Stimulated activated naive CD8-positive, alpha-beta T cell treated with anti-CD3 and anti-CD28 coated beads, Interleukin-15, Interleukin-2, amounts not matched to agents 100 ng/mL and 50 ng/mL, for 24 hours (primary cell): ENCODE measurements around the gene PRSS1.
"Not testable (repeated sequence)": the region's sequence is repeated elsewhere in the genome, so short reads cannot be mapped to it uniquely, and the experiment has no call there.

Experiments used
- H3K27ac Mint-ChIP-seq: one replicate; pipeline ENCODE4 v1.8.0; 2021; ENCODE audit warnings: mild to moderate bottlenecking, mixed read lengths
- H3K27me3 Mint-ChIP-seq: one replicate; pipeline ENCODE4 v1.8.0; 2021; ENCODE audit warnings: mixed read lengths
- H3K36me3 Mint-ChIP-seq: one replicate; pipeline ENCODE4 v1.8.0; 2021; ENCODE audit warnings: low read depth, mixed read lengths
- H3K4me1 Mint-ChIP-seq: one replicate; pipeline ENCODE4 v1.8.0; 2021; ENCODE audit warnings: low read depth, mixed read lengths
- H3K4me3 Mint-ChIP-seq: one replicate; pipeline ENCODE4 v1.8.0; 2021; ENCODE audit warnings: mild to moderate bottlenecking, mixed read lengths
- H3K9me3 Mint-ChIP-seq: one replicate; pipeline ENCODE4 v1.8.0; 2021; ENCODE audit warnings: mixed read lengths

The PRSS1 gene

DNA sequence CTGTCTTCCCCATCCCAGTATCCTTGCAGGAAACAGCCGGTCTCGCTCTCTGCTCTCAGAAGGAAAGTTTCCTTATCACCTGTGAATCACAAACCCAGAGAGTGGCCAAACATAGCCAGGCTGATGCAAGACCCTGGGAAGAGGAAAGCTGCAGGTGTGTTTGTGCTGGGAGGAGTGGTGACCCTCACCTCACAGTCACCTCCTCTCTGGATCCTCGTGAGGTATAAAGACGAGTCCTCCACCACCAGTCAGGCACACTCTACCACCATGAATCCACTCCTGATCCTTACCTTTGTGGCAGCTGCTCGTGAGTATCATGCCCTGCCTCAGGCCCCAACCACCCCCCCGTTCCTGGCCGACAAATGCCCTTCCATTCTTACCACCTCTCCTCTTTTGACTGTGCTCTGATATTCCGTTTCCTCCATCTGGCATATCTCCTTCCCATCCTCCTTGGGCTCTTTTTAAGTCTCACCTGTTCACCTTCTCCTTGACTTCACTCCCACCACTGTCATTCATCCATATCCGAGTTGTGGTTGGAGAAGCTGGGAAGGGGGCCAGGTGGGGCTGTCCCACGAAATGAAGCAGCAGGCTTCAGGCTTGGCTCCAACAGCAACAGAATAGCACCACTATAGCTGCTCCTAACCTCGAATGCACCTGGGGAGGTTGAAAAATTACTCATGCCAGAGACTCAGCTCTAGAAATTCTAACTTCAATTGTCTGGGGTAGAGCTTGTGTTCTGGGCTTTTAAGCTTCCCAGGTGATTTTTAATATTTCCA, at the start of gene PRSS1:
Gene PRSS1, plus strand, starts transcription at position 255 of the 776 bp plus-strand sequence. Its CDS starts 13 bp downstream, at position 268.
- H3K9me3 Mint-ChIP-seq, result no peaks in the 10 kb centered on the region
- H3K27ac Mint-ChIP-seq, result peak within 1 kb of the TSS; percentile 52
- H3K4me3 Mint-ChIP-seq, result no peak within 1 kb of the TSS
- H3K27me3 Mint-ChIP-seq, result no peaks in the 10 kb centered on the region
- no peaks in the 10 kb centered on the region for H3K36me3 Mint-ChIP-seq
- no peaks in the 10 kb centered on the region for H3K4me1 Mint-ChIP-seq

DNA sequence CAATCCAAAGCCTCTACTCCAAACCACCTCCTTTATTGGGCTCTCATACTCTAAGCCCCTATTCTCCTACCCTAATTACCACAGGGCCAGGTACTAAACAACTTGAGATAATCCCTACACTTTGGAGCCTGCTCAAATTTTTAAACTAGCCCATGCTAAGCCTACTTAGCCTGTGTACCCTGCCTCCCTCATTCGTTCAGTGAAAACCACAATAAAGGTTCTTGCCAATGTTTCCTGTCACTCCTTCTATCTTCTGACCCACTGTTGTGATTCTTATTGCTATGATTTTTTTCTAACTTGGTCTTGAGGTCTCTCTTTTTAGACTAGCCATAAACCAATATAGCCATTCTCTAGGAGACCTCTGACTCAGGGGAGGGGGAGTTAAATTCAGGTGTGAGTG, 48.3 kb upstream of the PRSS1 start:
- peaks cover 42% of the 10 kb centered on the region for H3K4me1 Mint-ChIP-seq
- not testable (repeated sequence) for H3K9me3 Mint-ChIP-seq, H3K36me3 Mint-ChIP-seq, H3K27me3 Mint-ChIP-seq, H3K4me3 Mint-ChIP-seq
- H3K27ac Mint-ChIP-seq, result peak overlapping the region; percentile 30

DNA sequence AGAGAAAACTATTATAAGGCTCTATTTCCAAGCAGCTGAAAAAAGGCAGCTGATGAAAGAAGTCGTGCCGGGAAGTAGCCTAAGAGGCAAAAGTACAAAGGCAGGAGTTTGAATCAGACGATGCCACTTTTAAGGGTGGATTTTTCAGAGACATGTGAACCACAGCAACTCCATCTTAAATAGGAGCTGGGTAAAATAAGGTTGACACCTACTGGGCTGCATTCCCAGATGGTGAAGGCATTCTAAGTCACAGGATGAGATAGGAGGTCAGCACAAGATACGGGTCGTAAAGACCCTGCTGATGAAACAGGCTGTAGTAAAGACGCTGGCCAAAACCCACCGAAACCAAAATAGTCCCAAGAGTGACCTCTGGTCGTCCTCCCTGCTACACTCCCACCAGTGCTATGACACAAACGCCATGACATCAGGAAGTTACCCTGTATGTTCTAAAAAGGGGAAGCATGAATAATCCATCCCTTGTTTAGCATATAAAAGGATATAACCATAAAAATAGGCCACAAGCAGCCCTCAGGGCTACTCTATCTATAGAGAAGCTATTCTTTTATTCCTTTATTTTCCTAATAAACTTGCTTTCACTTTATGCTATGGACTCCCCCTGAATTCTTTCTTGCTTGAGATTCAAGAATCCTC, 45.5 kb upstream of the PRSS1 start:
- Mint-ChIP-seq H3K9me3 (no peaks in the 10 kb centered on the region), H3K27me3 (no peaks in the 10 kb centered on the region), H3K4me1 (peaks cover 27% of the 10 kb centered on the region), H3K36me3 (no peaks in the 10 kb centered on the region), H3K27ac (no peak overlapping the region), H3K4me3 (no peak overlapping the region)

DNA sequence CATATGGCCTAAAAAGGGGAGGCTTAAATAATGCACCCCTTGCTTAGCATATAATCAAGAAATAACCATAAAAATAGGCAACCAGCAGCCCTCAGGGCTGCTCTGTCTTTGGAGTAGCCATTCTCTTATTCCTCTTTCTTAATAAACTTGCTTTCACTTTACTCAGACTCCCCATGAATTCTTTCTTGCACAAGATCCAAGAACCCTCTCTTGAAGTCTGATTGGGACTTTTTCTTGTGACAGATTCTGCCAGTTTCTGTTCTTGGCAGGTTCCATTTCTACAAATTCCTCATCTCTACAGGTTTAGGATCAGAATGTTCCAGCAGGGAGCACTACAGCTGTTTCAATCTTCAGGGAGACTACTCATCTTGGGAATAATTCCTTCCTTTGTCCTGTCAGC, 40.5 kb upstream of the PRSS1 start:
- Mint-ChIP-seq H3K4me1 (peaks cover 44% of the 10 kb centered on the region), H3K27ac (peak overlapping the region; percentile 45), H3K4me3 (peak overlapping the region; percentile 15)
- not testable (repeated sequence) for H3K36me3 Mint-ChIP-seq, H3K27me3 Mint-ChIP-seq, H3K9me3 Mint-ChIP-seq

DNA sequence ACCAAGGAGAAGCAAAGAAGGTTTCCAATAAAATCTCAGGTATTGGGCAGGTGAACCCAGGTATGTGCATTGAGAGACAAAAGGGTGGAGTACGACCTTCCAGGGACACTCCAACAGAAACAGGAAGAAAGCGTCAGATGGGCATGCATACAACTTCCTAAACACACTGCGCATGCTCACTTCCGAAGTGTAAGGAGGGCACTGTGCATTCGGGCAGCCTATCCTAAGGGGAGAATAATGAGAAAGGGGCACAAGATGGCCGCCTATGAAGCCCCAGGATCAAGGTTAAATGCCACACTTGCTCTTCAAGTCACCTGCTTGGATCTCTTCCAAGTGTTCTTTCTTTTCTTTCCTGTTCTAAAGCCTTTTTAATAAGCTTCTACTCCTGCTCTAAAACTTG, 39.4 kb upstream of the PRSS1 start:
- H3K27me3 Mint-ChIP-seq, result no peaks in the 10 kb centered on the region
- peak overlapping the region; percentile 75 for H3K27ac Mint-ChIP-seq
- no peaks in the 10 kb centered on the region for H3K36me3 Mint-ChIP-seq
- H3K4me3 Mint-ChIP-seq, result peak overlapping the region; percentile 51
- H3K9me3 Mint-ChIP-seq, result no peaks in the 10 kb centered on the region
- peaks cover 54% of the 10 kb centered on the region for H3K4me1 Mint-ChIP-seq

DNA sequence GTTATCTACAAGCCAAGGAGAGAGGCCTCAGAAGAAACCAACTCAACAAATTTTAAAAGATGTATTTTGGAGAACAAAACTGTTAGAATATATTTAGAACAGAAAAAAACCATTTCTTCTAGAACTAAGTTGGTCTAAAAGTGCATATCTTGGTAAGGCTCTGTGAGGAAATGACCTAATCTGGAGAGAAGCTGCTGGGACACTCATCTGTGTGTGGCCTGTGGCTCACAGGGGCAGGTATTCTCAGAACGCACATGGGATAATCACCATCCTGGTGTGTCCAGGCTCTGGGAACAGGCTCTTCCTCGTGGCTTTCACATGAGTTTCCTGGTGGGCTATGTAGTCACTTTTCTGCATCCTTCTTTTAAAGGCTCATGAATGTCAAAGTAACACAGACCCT, 38.1 kb upstream of the PRSS1 start:
- Mint-ChIP-seq H3K36me3 (no peaks in the 10 kb centered on the region), H3K27ac (peak overlapping the region; percentile 78), H3K9me3 (no peaks in the 10 kb centered on the region), H3K4me3 (peak overlapping the region; percentile 83), H3K4me1 (peaks cover 66% of the 10 kb centered on the region), H3K27me3 (no peaks in the 10 kb centered on the region)

DNA sequence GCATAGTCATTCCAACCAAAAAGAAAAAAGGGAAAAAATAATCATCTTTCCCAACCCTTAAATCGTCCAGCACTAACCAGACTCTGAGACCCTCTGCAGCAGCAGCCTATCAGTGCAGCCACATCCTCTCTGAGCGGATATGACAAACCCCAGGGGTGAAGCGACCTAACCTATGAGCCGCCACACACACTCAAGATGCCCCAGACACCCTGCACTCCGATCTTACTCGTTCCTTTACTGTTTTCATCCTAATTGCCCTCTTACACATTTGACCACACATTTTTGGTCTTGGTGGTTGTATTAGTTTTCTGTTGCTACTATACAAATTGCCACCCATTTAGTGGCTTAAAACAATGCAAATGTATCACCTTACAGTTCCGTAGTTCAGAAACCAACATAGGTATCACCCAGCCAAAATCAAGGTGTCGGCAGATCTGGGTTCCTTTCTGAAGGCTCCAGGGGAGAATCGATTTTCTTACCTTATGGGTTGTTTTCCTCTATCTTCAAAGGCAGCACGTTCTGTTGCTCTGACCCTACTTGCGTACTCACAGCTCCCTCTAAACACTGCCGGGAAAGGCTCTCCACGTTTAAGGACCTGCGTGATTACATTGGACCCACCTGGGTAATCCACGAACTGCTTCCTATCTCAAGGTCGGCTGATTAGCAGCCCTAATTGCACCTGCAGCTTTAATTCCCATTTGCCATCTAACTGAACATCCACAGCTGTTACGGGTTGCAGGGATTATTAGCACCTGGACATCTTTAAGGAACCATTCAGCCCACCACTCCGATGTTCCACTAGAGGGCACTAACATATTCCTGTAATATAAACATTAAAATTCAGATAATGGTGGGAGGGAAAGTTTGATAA, 37.3 kb upstream of the PRSS1 start:
- peak overlapping the region; percentile 80 for H3K27ac Mint-ChIP-seq
- no peaks in the 10 kb centered on the region for H3K27me3 Mint-ChIP-seq
- H3K9me3 Mint-ChIP-seq, result no peaks in the 10 kb centered on the region
- peak overlapping the region; percentile 83 for H3K4me3 Mint-ChIP-seq
- H3K36me3 Mint-ChIP-seq, result no peaks in the 10 kb centered on the region
- peaks cover 74% of the 10 kb centered on the region for H3K4me1 Mint-ChIP-seq

DNA sequence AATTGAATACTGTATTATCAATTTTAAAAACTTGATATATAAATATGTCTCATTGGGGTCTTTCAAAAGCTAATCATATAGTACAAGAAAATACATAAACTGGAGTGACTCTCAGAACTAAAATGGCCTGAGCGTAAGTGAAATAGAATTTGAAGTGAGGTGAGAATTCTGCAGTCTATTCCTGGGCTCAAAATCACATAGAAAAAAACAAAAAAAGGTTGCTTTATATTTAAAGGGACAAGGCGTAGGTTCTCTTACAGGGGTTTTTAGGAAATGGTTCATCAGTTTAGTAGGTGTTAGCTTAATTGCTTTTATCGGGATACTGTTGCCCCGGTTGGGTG, 36.7 kb upstream of the PRSS1 start:
- Mint-ChIP-seq H3K4me3 (no peak overlapping the region), H3K27me3 (no peaks in the 10 kb centered on the region), H3K9me3 (no peaks in the 10 kb centered on the region), H3K27ac (peak overlapping the region; percentile 42), H3K36me3 (no peaks in the 10 kb centered on the region), H3K4me1 (peaks cover 80% of the 10 kb centered on the region)

DNA sequence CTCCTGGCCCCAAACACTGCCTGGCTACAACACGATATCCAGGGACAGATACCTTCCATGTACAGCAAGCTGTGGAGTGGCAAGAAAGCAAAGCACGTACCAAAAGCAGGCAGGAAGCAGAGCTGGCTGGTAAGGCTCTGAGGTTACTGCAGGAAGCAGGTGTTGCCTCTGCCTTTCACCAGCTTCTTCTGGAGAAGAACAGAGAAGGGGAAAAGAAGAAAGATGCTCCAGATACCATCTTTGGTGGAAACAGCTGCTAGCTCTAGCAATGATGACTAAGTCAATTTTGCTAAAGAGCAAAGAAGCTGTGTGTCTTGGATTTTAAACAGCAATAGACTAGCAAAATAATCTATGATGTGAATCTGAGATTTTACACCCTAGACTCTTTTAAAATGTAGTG, 34.9 kb upstream of the PRSS1 start:
- Mint-ChIP-seq H3K27ac (peak overlapping the region; percentile 81), H3K36me3 (no peaks in the 10 kb centered on the region), H3K4me3 (peak overlapping the region; percentile 53), H3K9me3 (no peaks in the 10 kb centered on the region), H3K4me1 (peaks cover 79% of the 10 kb centered on the region), H3K27me3 (no peaks in the 10 kb centered on the region)

DNA sequence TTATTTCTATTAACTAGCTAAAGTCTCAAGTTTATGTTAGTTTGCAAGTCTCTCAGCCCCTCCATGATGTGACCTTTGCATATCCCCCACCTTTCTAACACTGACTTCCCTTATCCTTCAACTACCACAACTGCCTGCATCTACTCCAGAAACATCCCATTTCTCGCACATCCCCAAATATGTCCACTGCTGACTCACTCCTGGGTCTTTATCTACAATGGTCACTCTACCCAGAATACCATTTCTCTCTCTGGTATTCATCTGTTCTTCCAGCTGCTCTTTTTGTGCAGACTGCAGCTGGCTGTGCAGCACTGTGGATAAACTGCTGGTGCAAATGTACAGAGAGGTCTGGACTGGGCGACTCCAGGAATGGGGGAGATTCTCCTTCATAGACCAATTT, 32.7 kb upstream of the PRSS1 start:
- no peaks in the 10 kb centered on the region for H3K36me3 Mint-ChIP-seq
- peak overlapping the region; percentile 60 for H3K4me3 Mint-ChIP-seq
- peaks cover 67% of the 10 kb centered on the region for H3K4me1 Mint-ChIP-seq
- no peaks in the 10 kb centered on the region for H3K27me3 Mint-ChIP-seq
- H3K9me3 Mint-ChIP-seq, result no peaks in the 10 kb centered on the region
- peak overlapping the region; percentile 71 for H3K27ac Mint-ChIP-seq

DNA sequence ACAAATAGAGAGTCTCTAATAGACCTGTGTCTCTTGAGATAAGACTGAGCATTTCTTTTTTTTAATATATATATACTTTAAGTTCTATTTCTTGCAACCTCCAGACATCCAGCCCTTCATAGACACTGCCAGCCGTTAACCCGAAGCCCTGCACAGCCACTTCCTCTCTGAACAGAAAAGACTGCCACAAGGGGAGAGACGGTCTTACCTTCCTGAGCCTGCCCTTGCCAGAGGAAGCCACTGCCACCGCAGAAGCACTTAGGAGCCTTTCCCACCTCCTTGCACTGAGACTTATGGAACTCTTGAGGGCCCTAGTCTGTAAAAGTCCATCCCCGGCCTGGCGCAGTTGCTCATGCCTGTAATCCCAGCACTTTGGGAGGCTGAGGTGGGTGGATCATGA, 31.8 kb upstream of the PRSS1 start:
- Mint-ChIP-seq H3K27me3 (peaks cover 4% of the 10 kb centered on the region), H3K27ac (no peak overlapping the region), H3K9me3 (no peaks in the 10 kb centered on the region), H3K4me3 (peak overlapping the region; percentile 47), H3K36me3 (no peaks in the 10 kb centered on the region), H3K4me1 (peaks cover 68% of the 10 kb centered on the region)

DNA sequence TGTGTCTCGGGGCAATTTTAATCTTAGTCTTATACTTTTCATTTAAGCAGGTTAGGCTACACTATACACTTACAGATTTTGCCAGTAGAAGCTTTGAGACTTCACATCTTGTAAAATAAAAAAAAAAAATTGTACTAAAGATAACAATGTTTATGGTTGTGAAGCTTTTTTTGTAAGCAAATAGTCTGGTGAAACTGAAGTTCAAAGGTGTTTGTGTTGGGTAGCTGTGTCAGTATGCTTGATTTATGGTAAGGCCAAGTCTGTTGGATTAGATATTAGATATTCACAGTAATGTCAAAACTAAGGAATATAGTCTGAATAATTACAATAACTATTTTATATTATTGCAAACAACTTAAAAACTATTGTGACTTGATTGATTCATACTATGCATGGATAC, 31.0 kb upstream of the PRSS1 start:
- peaks cover 60% of the 10 kb centered on the region for H3K4me1 Mint-ChIP-seq
- H3K27me3 Mint-ChIP-seq, result peaks cover 4% of the 10 kb centered on the region
- H3K4me3 Mint-ChIP-seq, result peak overlapping the region; percentile 54
- no peak overlapping the region for H3K27ac Mint-ChIP-seq
- H3K9me3 Mint-ChIP-seq, result no peaks in the 10 kb centered on the region
- H3K36me3 Mint-ChIP-seq, result no peaks in the 10 kb centered on the region

DNA sequence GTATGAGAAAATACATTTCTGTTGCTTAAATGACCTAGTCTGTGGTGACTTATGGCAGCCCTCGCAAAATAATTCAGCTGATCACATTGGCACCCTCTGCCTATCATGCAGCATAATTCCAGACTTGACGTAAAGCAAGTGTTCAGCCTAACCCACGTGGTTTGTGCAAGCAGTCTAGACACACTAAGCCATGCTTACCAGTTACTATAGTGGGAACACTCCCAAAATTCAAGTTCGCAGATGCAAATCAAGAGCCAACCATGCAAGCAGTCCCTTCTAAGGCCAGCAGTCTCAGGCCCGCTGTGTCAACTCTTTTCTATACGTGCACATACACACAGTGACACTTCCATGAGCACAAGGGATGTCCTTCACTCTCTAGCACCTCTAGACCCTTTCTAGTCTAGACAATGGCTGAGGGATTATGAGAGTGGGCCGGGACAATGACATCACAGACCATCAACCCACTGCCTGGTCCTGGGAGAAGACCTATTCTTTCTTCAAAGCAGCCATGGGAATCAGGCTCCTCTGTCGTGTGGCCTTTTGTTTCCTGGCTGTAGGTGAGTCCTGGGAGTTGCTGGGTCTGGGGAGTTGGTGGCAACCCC, 29.0 kb upstream of the PRSS1 start:
- H3K27me3 Mint-ChIP-seq, result peaks cover 4% of the 10 kb centered on the region
- H3K9me3 Mint-ChIP-seq, result no peaks in the 10 kb centered on the region
- H3K4me3 Mint-ChIP-seq, result peak overlapping the region; percentile 86
- H3K4me1 Mint-ChIP-seq, result peaks cover 43% of the 10 kb centered on the region
- no peaks in the 10 kb centered on the region for H3K36me3 Mint-ChIP-seq
- peak overlapping the region; percentile 24 for H3K27ac Mint-ChIP-seq

DNA sequence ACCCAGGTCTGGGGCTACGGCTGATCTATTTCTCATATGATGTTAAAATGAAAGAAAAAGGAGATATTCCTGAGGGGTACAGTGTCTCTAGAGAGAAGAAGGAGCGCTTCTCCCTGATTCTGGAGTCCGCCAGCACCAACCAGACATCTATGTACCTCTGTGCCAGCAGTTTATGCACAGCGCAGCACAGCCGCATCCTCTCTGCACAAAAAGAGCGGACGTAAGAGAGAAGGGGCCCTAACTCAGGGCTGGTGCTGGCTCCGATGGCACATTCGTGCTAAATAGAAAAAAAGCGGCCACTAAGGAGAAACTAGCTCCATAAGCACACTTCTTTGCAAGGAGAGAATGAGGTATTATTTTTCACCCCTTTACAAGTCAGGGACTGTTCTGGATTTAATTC, 28.3 kb upstream of the PRSS1 start:
- H3K9me3 Mint-ChIP-seq, result no peaks in the 10 kb centered on the region
- H3K27me3 Mint-ChIP-seq, result peaks cover 4% of the 10 kb centered on the region
- peak overlapping the region; percentile 86 for H3K4me3 Mint-ChIP-seq
- H3K4me1 Mint-ChIP-seq, result peaks cover 37% of the 10 kb centered on the region
- no peaks in the 10 kb centered on the region for H3K36me3 Mint-ChIP-seq
- H3K27ac Mint-ChIP-seq, result no peak overlapping the region
